Neural progenitor cell (in vitro differentiated cells): ENCODE data around the gene CCSER1. TPM values are rescaled to one million over a fixed set of nuclear protein-coding genes. Genes with fewer than 3 reads are reported as not detected.

ENCODE experiments used
- DNase-seq: peaks from one replicate; pipeline ENCODE4 v3.0.0-alpha.2; 2016; ENCODE audit warnings: low spot score
- H2AFZ ChIP-seq: fragments of 200-600 bp; sonication (generic); replicated peaks from 2 replicates; pipeline ENCODE4 v1.6.1; 2016; ENCODE audit warnings: antibody characterized with exemption
- H3F3A ChIP-seq: fragments of 200-600 bp; sonication (generic); 2 replicates; pipeline ENCODE4 v1.6.1; 2016; ENCODE audit warnings: antibody characterized with exemption, low read depth
- H3K27ac ChIP-seq: fragments of 200-600 bp; sonication (generic); 2 replicates; pipeline ENCODE4 v1.5.1; 2016; ENCODE audit warnings: mild to moderate bottlenecking
- H3K27me3 ChIP-seq: fragments of 200-600 bp; sonication (generic); 2 replicates; pipeline ENCODE4 v1.6.1; 2016; ENCODE audit warnings: mild to moderate bottlenecking, moderate library complexity
- H3K36me3 ChIP-seq: fragments of 200-600 bp; sonication (generic); 2 replicates; pipeline ENCODE4 v1.5.1; 2016
- H3K4me1 ChIP-seq: fragments of 200-600 bp; sonication (generic); 2 replicates; pipeline ENCODE4 v1.6.1; 2016; ENCODE audit warnings: mixed run types
- H3K4me2 ChIP-seq: fragments of 200-600 bp; sonication (generic); 2 replicates; pipeline ENCODE4 v1.6.1; 2016
- H3K4me3 ChIP-seq: fragments of 200-600 bp; sonication (generic); 2 replicates; pipeline ENCODE4 v1.5.1; 2016
- H3K79me2 ChIP-seq: fragments of 200-600 bp; sonication (generic); 2 replicates; pipeline ENCODE4 v1.6.1; 2016; ENCODE audit warnings: low read depth
- H3K9ac ChIP-seq: fragments of 200-600 bp; sonication (generic); 2 replicates; pipeline ENCODE4 v1.6.1; 2016
- H3K9me3 ChIP-seq: fragments of 200-600 bp; sonication (generic); 2 replicates; pipeline ENCODE4 v1.5.1; 2016; ENCODE audit warnings: low read depth
- H4K20me1 ChIP-seq: fragments of 200-600 bp; sonication (generic); 2 replicates; pipeline ENCODE4 v1.6.1; 2016; ENCODE audit warnings: low read depth
- H3K27ac Mint-ChIP-seq: 3 replicates; pipeline ENCODE4 v1.8.0; 2021; ENCODE audit warnings: mixed read lengths
- H3K27me3 Mint-ChIP-seq: 2 replicates; pipeline ENCODE4 v1.8.0; 2022; ENCODE audit warnings: low read depth, mild to moderate bottlenecking, inconsistent platforms, moderate library complexity, mixed read lengths; ENCODE audit not compliant: insufficient read depth
- H3K36me3 Mint-ChIP-seq: 3 replicates; pipeline ENCODE4 v1.8.0; 2021; ENCODE audit warnings: mixed read lengths
- H3K4me1 Mint-ChIP-seq: 3 replicates; pipeline ENCODE4 v1.8.0; 2021; ENCODE audit warnings: mixed read lengths
- H3K4me3 Mint-ChIP-seq: 3 replicates; pipeline ENCODE4 v1.8.0; 2021; ENCODE audit warnings: mild to moderate bottlenecking, moderate library complexity, mixed read lengths
- H3K9me3 Mint-ChIP-seq: 3 replicates; pipeline ENCODE4 v1.8.0; 2020; ENCODE audit warnings: mixed read lengths
- CTCF ChIP-seq: fragments of 200-600 bp; sonication (generic); IDR thresholded peaks from 2 replicates; pipeline ENCODE4 v1.5.1; 2017; ENCODE audit warnings: antibody characterized with exemption, mild to moderate bottlenecking
- EZH2 ChIP-seq: fragments of 200-600 bp; sonication (generic); IDR thresholded peaks from 2 replicates; pipeline ENCODE4 v1.6.1; 2017; ENCODE audit warnings: antibody characterized with exemption, mild to moderate bottlenecking, moderate library complexity
- EZH2phosphoT487 ChIP-seq: fragments of 200-600 bp; sonication (generic); IDR thresholded peaks from 2 replicates; pipeline ENCODE4 v1.6.1; 2017; ENCODE audit warnings: antibody characterized with exemption
- total RNA-seq: library from RNA; depleted of rRNA; stranded (reverse); fragments of >200 nt; gene quantifications from 2 replicates; pipeline ENCODE4 v1.2.3, GENCODE V29; 2015; ENCODE audit warnings: low replicate concordance

CCSER1 gene
- total RNA-seq, 1 donor from 2014 or later: 0.77 TPM

DNA sequence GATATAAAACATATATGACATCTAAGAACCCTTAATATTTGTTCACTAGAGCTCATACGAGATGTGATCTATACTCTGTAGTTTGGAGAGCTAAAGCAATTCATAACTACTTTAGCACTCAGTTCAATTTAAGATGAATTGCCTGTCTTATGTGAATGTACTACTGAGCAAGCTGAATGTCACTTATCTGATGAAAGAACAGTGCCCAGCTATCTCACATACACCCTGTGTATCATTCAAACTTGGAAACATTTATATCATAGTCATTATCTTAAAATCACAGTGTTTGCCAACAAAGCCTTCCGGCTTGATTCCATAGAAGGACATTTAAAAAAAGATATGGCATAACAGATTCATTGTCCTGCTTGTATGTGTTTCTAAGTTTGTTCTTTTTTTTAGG is 639.6 kb downstream of the CCSER1 start:
- Mint-ChIP-seq H3K27ac (no peak overlapping the region), H3K27me3 (no peaks in the 10 kb centered on the region), H3K9me3 (no peaks in the 10 kb centered on the region), H3K4me1 (peaks cover 7% of the 10 kb centered on the region), H3K36me3 (no peaks in the 10 kb centered on the region), H3K4me3 (no peak overlapping the region)
- H3K4me3 ChIP-seq: no peak overlapping the region
- no peak for DNase-seq
- H3K79me2 ChIP-seq: no peaks in the 10 kb centered on the region
- H3K9me3 ChIP-seq: no peaks in the 10 kb centered on the region
- H3K36me3 ChIP-seq: no peaks in the 10 kb centered on the region
- no peaks in the 10 kb centered on the region for H3K27me3 ChIP-seq
- H4K20me1 ChIP-seq: no peaks in the 10 kb centered on the region
- H2AFZ ChIP-seq: no peak overlapping the region
- TF ChIP-seq CTCF (no peak), EZH2phosphoT487 (no peak), EZH2 (no peak)
- no peak overlapping the region for H3K9ac ChIP-seq
- no peak overlapping the region for H3K4me2 ChIP-seq
- H3F3A ChIP-seq: no peaks in the 10 kb centered on the region
- H3K27ac ChIP-seq: no peak overlapping the region
- H3K4me1 ChIP-seq: no peaks in the 10 kb centered on the region

GRCh38 chr4:90769251-90769650 is 642.1 kb downstream of the CCSER1 start:
- Mint-ChIP-seq H3K4me3 (no peak overlapping the region), H3K27me3 (no peaks in the 10 kb centered on the region), H3K4me1 (peaks cover 7% of the 10 kb centered on the region), H3K27ac (no peak overlapping the region), H3K9me3 (no peaks in the 10 kb centered on the region), H3K36me3 (no peaks in the 10 kb centered on the region)
- Histone ChIP-seq H3K4me2 (no peak overlapping the region), H2AFZ (no peak overlapping the region), H3F3A (no peaks in the 10 kb centered on the region), H3K4me3 (no peak overlapping the region), H3K9me3 (no peaks in the 10 kb centered on the region), H3K9ac (no peak overlapping the region), H3K36me3 (no peaks in the 10 kb centered on the region), H3K4me1 (no peaks in the 10 kb centered on the region), H3K27ac (no peak overlapping the region), H4K20me1 (no peaks in the 10 kb centered on the region), H3K27me3 (no peaks in the 10 kb centered on the region), H3K79me2 (no peaks in the 10 kb centered on the region)
- TF ChIP-seq EZH2: no peak
- no peak for TF ChIP-seq EZH2phosphoT487
- TF ChIP-seq CTCF: no peak
- DNase-seq: no peak

DNA sequence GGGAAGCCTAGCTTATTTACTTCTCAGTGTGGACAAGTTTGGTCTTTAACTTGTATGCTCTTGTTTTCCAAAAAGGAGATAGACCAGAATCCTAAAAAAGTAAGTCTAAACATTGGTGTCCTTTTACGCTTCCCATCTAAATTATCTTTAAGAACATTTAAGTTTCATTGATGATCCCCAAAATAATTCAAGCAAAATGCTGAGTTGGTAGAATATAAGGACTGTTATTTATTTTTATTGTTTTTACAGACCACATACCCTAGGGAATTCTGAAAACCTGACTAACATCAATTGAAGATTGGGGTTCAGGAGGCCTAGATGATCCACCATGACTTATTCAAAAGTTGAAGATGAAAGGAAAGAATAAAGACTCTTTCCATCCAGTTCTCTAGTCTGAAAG is 653.0 kb downstream of the CCSER1 start:
- no peak overlapping the region for H3K4me3 ChIP-seq
- H3K27me3 ChIP-seq: no peaks in the 10 kb centered on the region
- Mint-ChIP-seq H3K27me3 (no peaks in the 10 kb centered on the region), H3K4me3 (no peak overlapping the region), H3K9me3 (no peaks in the 10 kb centered on the region), H3K36me3 (no peaks in the 10 kb centered on the region), H3K27ac (no peak overlapping the region), H3K4me1 (no peaks in the 10 kb centered on the region)
- no peaks in the 10 kb centered on the region for H3K79me2 ChIP-seq
- H3K36me3 ChIP-seq: no peaks in the 10 kb centered on the region
- H3K4me1 ChIP-seq: no peaks in the 10 kb centered on the region
- no peak overlapping the region for H3K4me2 ChIP-seq
- TF ChIP-seq EZH2 (no peak), CTCF (no peak), EZH2phosphoT487 (no peak)
- no peaks in the 10 kb centered on the region for H3K9me3 ChIP-seq
- no peak overlapping the region for H3K9ac ChIP-seq
- H2AFZ ChIP-seq: no peak overlapping the region
- no peak overlapping the region for H3K27ac ChIP-seq
- H4K20me1 ChIP-seq: no peaks in the 10 kb centered on the region
- DNase-seq: no peak
- H3F3A ChIP-seq: no peaks in the 10 kb centered on the region

- DNase-seq: no peak
- Histone ChIP-seq H3K4me1 (no peaks in the 10 kb centered on the region), H2AFZ (no peak overlapping the region), H3F3A (no peaks in the 10 kb centered on the region), H3K27me3 (no peaks in the 10 kb centered on the region), H3K79me2 (no peaks in the 10 kb centered on the region), H3K9me3 (no peaks in the 10 kb centered on the region), H3K9ac (no peak overlapping the region), H3K27ac (no peak overlapping the region), H3K4me2 (no peak overlapping the region), H3K4me3 (no peak overlapping the region), H4K20me1 (no peaks in the 10 kb centered on the region), H3K36me3 (no peaks in the 10 kb centered on the region)
- Mint-ChIP-seq H3K4me3 (no peak overlapping the region), H3K36me3 (no peaks in the 10 kb centered on the region), H3K4me1 (no peaks in the 10 kb centered on the region), H3K27me3 (no peaks in the 10 kb centered on the region), H3K9me3 (no peaks in the 10 kb centered on the region), H3K27ac (no peak overlapping the region)
- no peak for TF ChIP-seq EZH2phosphoT487
- TF ChIP-seq CTCF: no peak
- TF ChIP-seq EZH2: no peak
These were observed 659.4 kb downstream of the CCSER1 start for GRCh38 chr4:90786602-90787001.
